GM12801 (cell line): ENCODE data around the gene AZI2.

Experiments used
- TF ChIP-seq, protein P1 (sequence below): IDR thresholded peaks from one replicate; pipeline ENCODE4 v1.5.1; 2011; ENCODE audit warnings: control low read depth; ENCODE audit not compliant: insufficient read length; ENCODE audit errors: extremely low read depth

The AZI2 gene

GRCh38 chr3:28300345-28300962, 48.2 kb downstream of the AZI2 start:
- TF ChIP-seq, protein P1, sequence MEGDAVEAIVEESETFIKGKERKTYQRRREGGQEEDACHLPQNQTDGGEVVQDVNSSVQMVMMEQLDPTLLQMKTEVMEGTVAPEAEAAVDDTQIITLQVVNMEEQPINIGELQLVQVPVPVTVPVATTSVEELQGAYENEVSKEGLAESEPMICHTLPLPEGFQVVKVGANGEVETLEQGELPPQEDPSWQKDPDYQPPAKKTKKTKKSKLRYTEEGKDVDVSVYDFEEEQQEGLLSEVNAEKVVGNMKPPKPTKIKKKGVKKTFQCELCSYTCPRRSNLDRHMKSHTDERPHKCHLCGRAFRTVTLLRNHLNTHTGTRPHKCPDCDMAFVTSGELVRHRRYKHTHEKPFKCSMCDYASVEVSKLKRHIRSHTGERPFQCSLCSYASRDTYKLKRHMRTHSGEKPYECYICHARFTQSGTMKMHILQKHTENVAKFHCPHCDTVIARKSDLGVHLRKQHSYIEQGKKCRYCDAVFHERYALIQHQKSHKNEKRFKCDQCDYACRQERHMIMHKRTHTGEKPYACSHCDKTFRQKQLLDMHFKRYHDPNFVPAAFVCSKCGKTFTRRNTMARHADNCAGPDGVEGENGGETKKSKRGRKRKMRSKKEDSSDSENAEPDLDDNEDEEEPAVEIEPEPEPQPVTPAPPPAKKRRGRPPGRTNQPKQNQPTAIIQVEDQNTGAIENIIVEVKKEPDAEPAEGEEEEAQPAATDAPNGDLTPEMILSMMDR = no peak

- TF ChIP-seq, protein P1 = no peak
Measured at GRCh38 chr3:28299705-28300104, 48.9 kb downstream of the AZI2 start.

- TF ChIP-seq, protein P1 = no peak
Measured at GRCh38 chr3:28295898-28296490, 52.6 kb downstream of the AZI2 start.

DNA sequence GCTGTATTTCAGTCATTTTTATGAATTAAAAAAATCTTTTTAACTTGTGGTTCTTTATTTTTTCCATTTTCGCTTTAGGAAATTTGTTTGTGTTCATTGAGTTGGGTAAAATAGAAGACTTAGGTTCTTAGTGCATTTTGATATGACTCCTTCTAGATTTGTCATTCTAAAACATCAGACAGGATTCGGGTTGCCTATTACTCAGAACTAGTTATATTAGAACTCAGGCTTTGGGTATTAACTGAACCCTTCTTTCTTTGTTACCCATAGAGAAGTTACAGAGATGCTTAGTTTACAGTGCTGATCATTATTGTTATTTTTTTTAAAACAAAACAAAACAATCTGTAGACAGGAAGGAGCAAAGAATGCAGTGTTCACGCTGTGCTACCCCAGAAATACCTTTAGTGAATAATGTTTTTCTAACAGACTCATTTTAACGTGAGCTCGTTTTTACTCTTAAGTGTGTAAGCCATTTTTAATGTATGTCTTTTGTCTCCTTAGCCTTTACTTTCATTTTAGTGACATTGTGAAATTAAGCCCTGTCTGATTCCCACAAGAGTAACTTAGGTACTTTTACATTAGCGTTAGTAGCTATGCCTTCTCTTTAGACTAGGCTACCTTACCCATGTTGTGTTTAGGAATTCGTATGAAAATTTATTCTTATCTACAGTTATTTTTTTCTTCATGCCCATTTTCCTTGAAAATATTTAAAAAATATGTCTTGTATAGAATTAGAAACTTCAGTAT, 53.8 kb downstream of the AZI2 start:
- TF ChIP-seq, protein P1 = no peak

- TF ChIP-seq, protein P1 = no peak
Measured at GRCh38 chr3:28292622-28293021, 56.0 kb downstream of the AZI2 start.

GRCh38 chr3:28291577-28291976, 57.0 kb downstream of the AZI2 start:
- TF ChIP-seq, protein P1 = no peak

GRCh38 chr3:28290863-28291300, 57.7 kb downstream of the AZI2 start:
- TF ChIP-seq, protein P1 = no peak
